Mesothelial cell of epicardium (in vitro differentiated cells): ENCODE measurements around the gene TRERF1. TPM values are rescaled to one million over a fixed set of nuclear protein-coding genes. Genes with fewer than 3 reads are reported as not detected.

Experiments
- DNase-seq, 2 experiments: peaks; one replicate each; pipeline ENCODE4 v3.0.0; 2021; ENCODE audit warnings: low spot score in 2 of 2; ENCODE audit not compliant: unreplicated experiment in 2 of 2
- H3K27ac Mint-ChIP-seq: 2 replicates; pipeline ENCODE4 v1.8.0; 2021; ENCODE audit warnings: mixed read lengths
- H3K27me3 Mint-ChIP-seq: 2 replicates; pipeline ENCODE4 v1.8.0; 2021; ENCODE audit warnings: low read depth, mixed read lengths
- H3K36me3 Mint-ChIP-seq: 2 replicates; pipeline ENCODE4 v1.8.0; 2021; ENCODE audit warnings: mixed read lengths
- H3K4me1 Mint-ChIP-seq: 2 replicates; pipeline ENCODE4 v1.8.0; 2021; ENCODE audit warnings: mixed read lengths
- H3K4me3 Mint-ChIP-seq: 2 replicates; pipeline ENCODE4 v1.8.0; 2021; ENCODE audit warnings: mild to moderate bottlenecking, moderate library complexity, mixed read lengths
- H3K9me3 Mint-ChIP-seq: 2 replicates; pipeline ENCODE4 v1.8.0; 2021; ENCODE audit warnings: mixed read lengths
- CTCF ChIP-seq: fragments of 200-600 bp; sonication (generic); IDR thresholded peaks from one replicate; pipeline ENCODE4 v1.5.0; 2021; ENCODE audit warnings: antibody characterized with exemption; ENCODE audit not compliant: unreplicated experiment
- total RNA-seq: library from RNA; stranded (reverse); gene quantifications from 3 replicates; pipeline ENCODE4 v1.2.1, GENCODE V29; 2021

The TRERF1 gene
- total RNA-seq, 1 donor from 2014 or later = 19.8 TPM

DNA sequence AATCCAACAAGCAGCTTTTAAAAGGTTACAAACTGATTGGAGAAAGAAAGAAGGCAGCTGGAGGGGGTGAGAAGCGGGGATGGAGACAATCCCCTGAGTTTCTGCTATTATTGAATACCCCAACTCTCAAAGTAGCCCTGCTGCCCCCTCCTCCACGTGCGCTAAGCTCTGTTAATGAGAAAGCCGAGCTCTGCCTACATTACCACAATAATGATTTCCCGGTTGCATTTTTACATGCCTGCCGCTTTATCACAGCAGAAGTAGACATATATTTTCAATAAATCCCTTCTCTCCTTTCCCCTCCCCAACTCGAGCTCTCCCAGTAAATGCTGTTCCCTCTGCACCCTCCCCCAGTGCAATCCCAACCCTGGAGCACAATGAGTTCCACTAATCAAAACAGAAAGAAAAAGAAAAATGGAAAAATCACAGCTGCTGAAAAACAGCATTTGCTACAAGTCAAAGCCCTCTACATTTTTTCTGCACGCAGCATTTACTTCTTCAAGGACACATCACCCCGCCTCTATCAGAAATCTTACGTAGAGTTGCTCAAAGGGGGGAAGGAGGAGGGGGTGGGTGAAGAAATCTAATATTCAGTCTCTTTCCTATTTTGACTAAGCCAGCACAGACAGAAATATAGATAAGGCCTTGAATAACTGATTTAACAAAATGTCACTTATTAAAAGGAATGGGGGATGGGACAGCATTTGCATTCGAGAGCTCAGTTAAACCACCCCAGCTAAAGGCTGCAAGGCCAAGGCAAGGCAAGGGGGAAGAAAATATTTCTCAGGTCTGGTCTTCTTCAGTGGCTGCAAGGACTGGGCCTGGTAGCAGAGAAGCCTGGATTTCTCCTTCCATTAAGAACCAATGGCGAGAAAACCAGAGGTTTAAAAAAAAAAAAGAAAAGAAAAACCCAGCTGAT is 10.7 kb downstream of the TRERF1 start:
- no peaks in the 10 kb centered on the region for H3K9me3 Mint-ChIP-seq
- no peaks in the 10 kb centered on the region for H3K36me3 Mint-ChIP-seq
- H3K27ac Mint-ChIP-seq = peak overlapping the region; percentile 98
- no peaks in the 10 kb centered on the region for H3K27me3 Mint-ChIP-seq
- DNase-seq = no peak
- peak overlapping the region; percentile 63 for H3K4me3 Mint-ChIP-seq
- no peak for TF ChIP-seq CTCF
- H3K4me1 Mint-ChIP-seq = peaks cover 62% of the 10 kb centered on the region

DNA sequence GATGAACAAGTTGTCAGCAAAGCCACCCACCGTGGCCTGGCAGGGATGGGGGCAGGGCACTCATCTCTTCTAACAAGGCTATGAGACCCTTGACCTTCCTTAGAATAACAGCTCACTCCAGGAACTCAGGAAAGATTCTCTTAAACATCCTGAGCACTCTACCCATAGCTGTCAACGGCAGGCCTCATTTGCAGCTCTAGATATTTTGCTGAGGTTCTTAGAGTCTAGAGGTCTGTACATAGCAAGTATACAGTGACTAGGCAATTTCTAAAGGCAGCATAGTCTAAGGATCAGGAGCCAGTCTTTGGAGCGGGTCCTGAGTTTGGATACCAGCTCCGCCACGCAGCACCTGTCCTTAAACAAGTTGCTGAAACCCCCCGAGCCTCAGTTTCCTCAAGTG is 11.7 kb downstream of the TRERF1 start:
- no peaks in the 10 kb centered on the region for H3K27me3 Mint-ChIP-seq
- H3K4me1 Mint-ChIP-seq = peaks cover 57% of the 10 kb centered on the region
- DNase-seq = no peak
- peaks cover 3% of the 10 kb centered on the region for H3K36me3 Mint-ChIP-seq
- no peak overlapping the region for H3K4me3 Mint-ChIP-seq
- peak overlapping the region; percentile 98 for H3K27ac Mint-ChIP-seq
- H3K9me3 Mint-ChIP-seq = peaks cover 2% of the 10 kb centered on the region
- no peak for TF ChIP-seq CTCF

DNA sequence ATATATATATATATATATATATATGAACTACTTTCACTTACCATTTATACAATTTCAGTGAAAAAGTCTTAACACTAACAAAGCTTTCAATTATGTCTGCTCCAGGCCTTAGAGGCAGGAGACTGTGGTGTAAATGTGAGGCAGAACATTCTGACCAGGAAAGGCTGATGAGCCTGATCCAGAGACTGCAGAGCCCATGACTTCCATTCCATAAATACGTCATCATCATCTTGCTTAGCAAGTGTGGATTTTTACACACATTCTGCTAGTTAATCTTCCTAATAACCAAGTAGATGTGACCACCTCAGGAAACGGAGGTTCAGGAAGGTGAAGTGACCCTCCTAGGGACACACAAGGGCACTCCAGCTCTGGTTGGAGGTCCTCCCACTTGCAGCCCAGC is 14.9 kb downstream of the TRERF1 start:
- Mint-ChIP-seq H3K27ac (no peak overlapping the region), H3K9me3 (peaks cover 18% of the 10 kb centered on the region), H3K27me3 (no peaks in the 10 kb centered on the region), H3K4me1 (peaks cover 30% of the 10 kb centered on the region), H3K36me3 (peaks cover 23% of the 10 kb centered on the region), H3K4me3 (no peak overlapping the region)
- TF ChIP-seq CTCF = no peak
- DNase-seq = no peak

GRCh38 chr6:42434237-42434636 is 17.5 kb downstream of the TRERF1 start:
- DNase-seq = no peak
- Mint-ChIP-seq H3K4me3 (no peak overlapping the region), H3K4me1 (peaks cover 17% of the 10 kb centered on the region), H3K9me3 (peaks cover 18% of the 10 kb centered on the region), H3K27ac (no peak overlapping the region), H3K36me3 (peaks cover 23% of the 10 kb centered on the region), H3K27me3 (no peaks in the 10 kb centered on the region)
- no peak for TF ChIP-seq CTCF

DNA sequence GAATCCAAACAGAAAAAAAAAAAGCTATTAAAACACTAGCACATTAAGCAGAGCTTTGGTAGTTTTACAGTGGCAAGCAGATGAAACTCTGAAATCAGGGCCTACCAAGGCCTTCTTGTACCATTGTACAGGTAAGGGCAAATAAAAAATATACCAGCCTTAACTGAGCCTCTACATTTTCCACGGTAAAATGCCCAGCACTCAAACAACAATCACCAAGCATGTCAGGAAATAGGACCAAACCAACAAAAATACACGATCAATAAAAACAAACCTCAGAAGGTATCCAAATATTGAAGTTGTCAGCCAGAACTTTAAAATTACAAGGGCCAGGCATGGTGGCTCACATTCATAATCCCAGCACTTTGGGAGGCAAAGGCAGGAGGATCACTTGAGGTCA is 18.3 kb downstream of the TRERF1 start:
- no peak for DNase-seq
- Mint-ChIP-seq H3K27me3 (no peaks in the 10 kb centered on the region), H3K9me3 (peaks cover 18% of the 10 kb centered on the region), H3K4me3 (no peak overlapping the region), H3K27ac (no peak overlapping the region), H3K4me1 (peaks cover 19% of the 10 kb centered on the region), H3K36me3 (peaks cover 23% of the 10 kb centered on the region)
- TF ChIP-seq CTCF = no peak
